ENCODE results near the gene PLIN4. TPM values are rescaled to one million over a fixed set of nuclear protein-coding genes. Genes with fewer than 3 reads are reported as not detected.

The PLIN4 gene
- total RNA-seq, 4 donors from 2014 or later, result 65.1 to 689 (median 138) TPM

DNA sequence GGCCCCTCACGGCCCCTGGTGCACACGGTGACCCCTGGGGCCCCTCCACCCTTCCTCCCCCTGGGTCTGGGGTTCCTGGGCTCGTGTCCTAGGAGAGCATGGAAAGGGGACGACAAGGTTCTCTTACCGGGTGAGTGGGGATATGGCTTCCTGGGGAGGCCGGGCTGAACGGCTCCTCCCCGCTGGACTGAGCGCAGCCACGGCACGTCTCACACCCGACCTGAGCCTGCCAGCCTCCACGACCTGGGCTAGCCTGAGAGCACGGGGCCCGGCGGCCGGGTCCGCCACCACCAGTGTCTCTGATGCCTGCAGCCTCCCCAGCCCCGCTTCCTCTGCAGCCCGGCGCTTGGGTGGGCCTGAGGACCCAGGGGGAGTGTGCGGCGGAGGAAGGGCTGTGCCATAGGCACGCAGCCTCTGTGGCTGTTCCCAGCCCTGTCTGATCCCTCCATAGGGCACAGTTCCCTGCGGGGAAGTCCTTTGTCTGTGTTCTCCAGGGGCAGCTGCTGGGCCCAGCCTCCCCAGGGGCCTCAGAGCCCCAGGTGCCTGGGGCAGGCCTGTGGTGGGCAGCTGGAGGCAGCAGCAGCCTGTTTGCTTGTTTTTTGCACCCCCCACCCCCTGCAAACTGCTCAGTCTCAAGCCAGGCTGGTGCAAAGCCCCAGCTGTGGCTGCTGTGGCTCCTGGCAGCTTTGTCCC lies 15.0 kb downstream of the PLIN4 start:
- no peak for DNase-seq (ENCODE audit: low spot score in 2 of 2)
- WGBS, 2 donors, result 82 to 83% methylated on average over 13 to 15 of the region's 25 CpGs
- H3K4me3 ChIP-seq, result no peak overlapping the region
- H3K27me3 ChIP-seq, result no peaks in the 10 kb centered on the region
- TF ChIP-seq EP300 (IDR thresholded peaks at IDR 0.05), result no peak
- no peak for TF ChIP-seq POLR2A (IDR thresholded peaks at IDR 0.05)
- no peak for TF ChIP-seq CTCF (IDR thresholded peaks at IDR 0.05)
- peak overlapping the region in 1 of 4 donors; percentile 54 for H3K27ac ChIP-seq
- H3K36me3 ChIP-seq, result peaks cover under 1 to 85% (median 1%) of the 10 kb centered on the region in 3 donors
- H3K9me3 ChIP-seq, result no peaks in the 10 kb centered on the region
- H3K4me1 ChIP-seq, result peaks cover 0 to 14% (median 0%) of the 10 kb centered on the region in 4 donors

DNA sequence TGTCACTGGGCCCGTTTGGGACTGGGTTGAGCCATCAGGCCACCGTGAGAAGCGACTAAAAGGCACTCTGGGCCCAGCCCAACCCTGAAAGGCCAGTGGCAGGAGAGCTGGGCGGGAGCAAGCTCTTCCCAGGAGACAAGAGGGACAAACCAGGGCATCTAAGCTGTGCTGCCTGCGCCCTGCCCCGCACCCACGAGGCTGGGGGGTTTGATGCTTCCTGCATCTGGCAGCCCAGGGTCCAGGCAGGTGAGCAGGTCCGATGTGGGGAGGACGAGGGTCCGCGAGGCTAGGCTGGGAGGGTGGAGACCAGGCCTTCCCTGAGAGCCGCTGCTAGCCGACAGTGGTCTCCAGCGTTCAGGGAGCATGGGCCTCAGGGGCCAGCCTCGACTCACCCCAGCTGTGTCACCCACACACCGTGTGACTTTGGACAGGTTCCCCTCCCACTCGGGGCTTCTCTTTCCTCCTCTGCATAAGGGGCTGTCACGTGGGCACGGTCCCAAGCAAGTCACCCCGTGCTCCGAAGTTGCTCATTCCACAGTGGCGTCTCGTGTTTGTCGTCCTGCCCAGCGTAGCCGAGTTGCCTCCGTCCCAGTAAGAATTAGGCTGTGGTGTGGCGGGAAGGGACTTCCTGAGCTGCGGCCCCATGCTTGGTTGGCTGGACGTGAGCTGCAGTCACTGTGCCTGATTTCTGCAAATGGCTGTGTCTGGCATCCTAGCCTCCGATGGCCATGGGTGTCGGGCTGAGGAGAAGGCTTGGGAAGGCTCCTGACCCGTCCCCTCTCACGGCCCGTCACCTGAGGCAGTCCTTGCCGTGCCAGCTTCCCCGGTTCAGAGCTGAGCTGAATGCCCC lies 15.8 kb downstream of the PLIN4 start:
- Histone ChIP-seq H3K27ac (peak overlapping the region in 1 of 4 donors; percentile 54), H3K4me3 (no peak overlapping the region), H3K9me3 (no peaks in the 10 kb centered on the region), H3K27me3 (no peaks in the 10 kb centered on the region), H3K4me1 (peaks cover 0 to 14% (median 0%) of the 10 kb centered on the region in 4 donors), H3K36me3 (peaks cover 2 to 93% (median 5%) of the 10 kb centered on the region in 3 donors)
- no peak for TF ChIP-seq CTCF (IDR thresholded peaks at IDR 0.05)
- TF ChIP-seq POLR2A (IDR thresholded peaks at IDR 0.05), result no peak
- TF ChIP-seq EP300 (IDR thresholded peaks at IDR 0.05), result no peak
- DNase-seq (ENCODE audit: low spot score in 2 of 2), result no peak
- 78 to 89% methylated on average over 29 to 30 of the region's 37 CpGs for WGBS, 2 donors

- Histone ChIP-seq H3K4me1 (peaks cover 0 to 14% (median 0%) of the 10 kb centered on the region in 4 donors), H3K27ac (peak overlapping the region in 1 of 4 donors; percentile 38), H3K36me3 (peaks cover 3 to 100% (median 5%) of the 10 kb centered on the region in 3 donors), H3K4me3 (no peak overlapping the region), H3K9me3 (no peaks in the 10 kb centered on the region), H3K27me3 (no peaks in the 10 kb centered on the region)
- TF ChIP-seq EP300 (IDR thresholded peaks at IDR 0.05) (no peak), POLR2A (IDR thresholded peaks at IDR 0.05) (no peak), CTCF (IDR thresholded peaks at IDR 0.05) (no peak)
- 74 to 81% methylated on average over 25 of the region's 25 CpGs for WGBS, 2 donors
- DNase-seq (ENCODE audit: low spot score in 2 of 2), result no peak
Measured at GRCh38 chr19:4501691-4502090, 16.6 kb downstream of the PLIN4 start.

GRCh38 chr19:4500841-4501591 lies 17.3 kb downstream of the PLIN4 start:
- peaks cover 0 to 14% (median 0%) of the 10 kb centered on the region in 4 donors for H3K4me1 ChIP-seq
- H3K36me3 ChIP-seq, result peaks cover 3 to 100% (median 10%) of the 10 kb centered on the region in 3 donors
- 91 to 93% methylated on average over 23 to 25 of the region's 29 CpGs for WGBS, 2 donors
- no peaks in the 10 kb centered on the region for H3K9me3 ChIP-seq
- TF ChIP-seq EP300 (IDR thresholded peaks at IDR 0.05), result no peak
- TF ChIP-seq POLR2A (IDR thresholded peaks at IDR 0.05), result no peak
- TF ChIP-seq CTCF (IDR thresholded peaks at IDR 0.05), result no peak
- H3K27me3 ChIP-seq, result no peaks in the 10 kb centered on the region
- H3K27ac ChIP-seq, result no peak overlapping the region
- DNase-seq (ENCODE audit: low spot score in 2 of 2), result no peak
- no peak overlapping the region for H3K4me3 ChIP-seq
